ENCODE measurements around the gene DSG4.
A peak's percentile ranks its signal among the peaks of the same experiment; 100 is the strongest.

Gene DSG4

DNA sequence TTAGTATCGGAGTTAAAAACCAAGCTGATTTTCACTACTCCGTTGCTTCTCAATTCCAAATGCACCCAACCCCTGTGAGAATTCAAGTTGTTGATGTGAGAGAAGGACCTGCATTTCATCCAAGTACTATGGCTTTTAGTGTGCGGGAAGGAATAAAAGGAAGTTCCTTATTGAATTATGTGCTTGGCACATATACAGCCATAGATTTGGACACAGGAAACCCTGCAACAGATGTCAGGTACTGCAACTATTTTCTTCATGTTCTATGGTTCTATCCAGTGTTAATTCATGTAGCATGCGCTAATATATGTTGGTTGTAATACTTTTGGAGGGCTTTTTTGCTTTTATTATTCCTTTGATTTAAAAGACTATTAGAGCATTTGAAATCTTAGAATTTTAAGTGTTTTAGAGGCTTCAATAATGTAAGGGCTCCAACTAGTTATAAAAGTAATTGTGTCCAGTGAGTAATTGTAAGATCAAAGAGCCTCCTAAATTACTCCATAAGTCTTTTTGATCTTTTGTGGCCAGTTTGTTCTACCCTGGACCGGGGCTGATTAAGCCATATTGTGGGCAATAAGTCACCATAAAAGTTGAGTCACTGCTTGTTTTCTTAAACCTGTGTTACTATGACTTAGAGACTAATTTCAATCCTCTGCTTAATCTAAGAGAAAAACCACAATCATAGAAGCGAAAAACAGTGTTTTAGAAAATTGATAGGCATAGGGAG, 22.9 kb downstream of the DSG4 start:
- H3K18ac ChIP-seq (ENCODE audit: low read depth in 1 of 2, low read length in 2 of 2): no peak overlapping the region
- H3K9ac ChIP-seq (ENCODE audit: low read length): no peak overlapping the region
- H2BK12ac ChIP-seq (ENCODE audit: low read length in 2 of 2): no peak overlapping the region
- H4K8ac ChIP-seq (ENCODE audit: low read length): no peak overlapping the region
- no peak overlapping the region for H3K4ac ChIP-seq (ENCODE audit: low read depth in 1 of 2, low read length in 2 of 2)
- no peak overlapping the region for H2BK15ac ChIP-seq (ENCODE audit: low read depth, poor library complexity, severe bottlenecking)
- peak; percentile 41 for DNase-seq
- H3K23ac ChIP-seq (ENCODE audit: low read length in 2 of 2): no peak overlapping the region
- no peak overlapping the region for H2AK5ac ChIP-seq (ENCODE audit: low read length, severe bottlenecking)
- peaks cover 0 to 14% of the 10 kb centered on the region in 2 experiments for H3K27me3 ChIP-seq (ENCODE audit: control insufficient read depth in 1 of 2, insufficient read depth in 1 of 2, low read length in 2 of 2)
- no peaks in the 10 kb centered on the region for H3K9me3 ChIP-seq (ENCODE audit: control insufficient read depth, low read length)
- H3K36me3 ChIP-seq (ENCODE audit: control insufficient read depth in 1 of 2, insufficient read depth in 2 of 2, low read depth in 1 of 2, low read length in 2 of 2): no peaks in the 10 kb centered on the region
- H2AFZ ChIP-seq (ENCODE audit: low read depth, low read length): no peak overlapping the region
- no peak overlapping the region for H3K27ac ChIP-seq (ENCODE audit: low read length, poor library complexity, severe bottlenecking)
- H3K4me1 ChIP-seq (ENCODE audit: control insufficient read depth, insufficient read depth, low read depth, low read length): no peaks in the 10 kb centered on the region
- H3K4me3 ChIP-seq (ENCODE audit: insufficient read depth in 1 of 2, low read depth in 1 of 2, low read length in 2 of 2): no peak overlapping the region
- H4K91ac ChIP-seq (ENCODE audit: low read length): no peak overlapping the region
- H2BK5ac ChIP-seq (ENCODE audit: low read depth, low read length, poor library complexity, severe bottlenecking): no peak overlapping the region
- no peak overlapping the region for H2BK120ac ChIP-seq (ENCODE audit: low read depth, low read length)
- H3K14ac ChIP-seq (ENCODE audit: low read length in 2 of 2): no peak overlapping the region
- H3K79me1 ChIP-seq (replicated peaks; ENCODE audit: low read length, poor library complexity, severe bottlenecking): no peaks in the 10 kb centered on the region
- no peak overlapping the region for H3K4me2 ChIP-seq (ENCODE audit: low read length, poor library complexity, severe bottlenecking)
- WGBS: 37% methylated on average over 3 of the region's 6 CpGs

DNA sequence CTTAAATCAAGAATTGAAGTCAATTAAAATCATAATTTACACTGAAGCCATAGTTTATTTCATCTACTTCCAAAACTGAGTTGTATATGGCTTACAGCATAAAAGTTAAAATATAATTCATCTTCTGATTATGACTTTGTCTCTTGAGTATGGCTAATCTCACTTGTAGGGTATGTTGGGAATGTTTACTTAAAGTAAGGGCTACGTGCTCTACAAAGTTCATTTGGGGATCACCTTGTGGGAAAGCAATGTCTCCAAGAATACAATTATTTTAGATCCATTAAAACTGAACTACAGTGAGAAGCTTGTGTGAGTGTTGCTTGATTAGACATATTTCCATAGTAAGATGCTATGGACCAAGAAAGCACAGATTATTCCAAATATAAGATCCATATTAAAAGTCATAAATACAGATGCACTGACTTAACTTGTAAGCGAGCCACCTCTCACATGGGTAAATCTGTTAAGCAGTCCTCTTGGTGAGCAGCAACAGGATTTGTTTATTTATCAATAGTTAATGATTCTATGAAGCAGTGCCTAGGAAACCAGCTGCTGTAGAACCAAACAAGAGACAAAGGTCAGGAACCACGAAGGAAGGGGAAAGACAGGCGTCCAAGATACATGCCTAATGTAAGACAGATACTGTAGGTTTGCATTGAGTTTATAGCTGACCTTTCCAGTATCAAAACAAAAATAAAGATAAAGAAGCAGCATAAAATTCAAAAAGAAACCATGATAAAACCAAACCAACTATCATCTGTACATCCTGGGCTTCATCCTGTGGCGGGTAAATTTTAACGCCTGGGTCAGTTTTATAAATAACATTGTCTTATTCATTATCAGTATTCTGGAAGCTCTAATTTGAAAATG, 24.8 kb downstream of the DSG4 start:
- Histone ChIP-seq H3K4me2 (ENCODE audit: low read length, poor library complexity, severe bottlenecking) (no peak overlapping the region), H2BK120ac (ENCODE audit: low read depth, low read length) (no peak overlapping the region), H2BK5ac (ENCODE audit: low read depth, low read length, poor library complexity, severe bottlenecking) (no peak overlapping the region), H3K14ac (ENCODE audit: low read length in 2 of 2) (no peak overlapping the region), H3K9me3 (ENCODE audit: control insufficient read depth, low read length) (no peaks in the 10 kb centered on the region), H3K18ac (ENCODE audit: low read depth in 1 of 2, low read length in 2 of 2) (no peak overlapping the region), H3K4me1 (ENCODE audit: control insufficient read depth, insufficient read depth, low read depth, low read length) (no peaks in the 10 kb centered on the region), H3K9ac (ENCODE audit: low read length) (no peak overlapping the region), H2BK12ac (ENCODE audit: low read length in 2 of 2) (no peak overlapping the region), H3K23ac (ENCODE audit: low read length in 2 of 2) (no peak overlapping the region), H2AK5ac (ENCODE audit: low read length, severe bottlenecking) (no peak overlapping the region), H4K91ac (ENCODE audit: low read length) (no peak overlapping the region), H2BK15ac (ENCODE audit: low read depth, poor library complexity, severe bottlenecking) (no peak overlapping the region), H3K4ac (ENCODE audit: low read depth in 1 of 2, low read length in 2 of 2) (no peak overlapping the region), H3K27me3 (ENCODE audit: control insufficient read depth in 1 of 2, insufficient read depth in 1 of 2, low read length in 2 of 2) (peaks cover 0 to 14% of the 10 kb centered on the region in 2 experiments), H4K8ac (ENCODE audit: low read length) (no peak overlapping the region), H3K36me3 (ENCODE audit: control insufficient read depth in 1 of 2, insufficient read depth in 2 of 2, low read depth in 1 of 2, low read length in 2 of 2) (no peaks in the 10 kb centered on the region), H3K79me1 (replicated peaks; ENCODE audit: low read length, poor library complexity, severe bottlenecking) (no peaks in the 10 kb centered on the region), H2AFZ (ENCODE audit: low read depth, low read length) (no peak overlapping the region), H3K27ac (ENCODE audit: low read length, poor library complexity, severe bottlenecking) (no peak overlapping the region), H3K4me3 (ENCODE audit: insufficient read depth in 1 of 2, low read depth in 1 of 2, low read length in 2 of 2) (no peak overlapping the region)
- 21% methylated on average over 3 of the region's 6 CpGs for WGBS
- peak; percentile 50 for DNase-seq

DNA sequence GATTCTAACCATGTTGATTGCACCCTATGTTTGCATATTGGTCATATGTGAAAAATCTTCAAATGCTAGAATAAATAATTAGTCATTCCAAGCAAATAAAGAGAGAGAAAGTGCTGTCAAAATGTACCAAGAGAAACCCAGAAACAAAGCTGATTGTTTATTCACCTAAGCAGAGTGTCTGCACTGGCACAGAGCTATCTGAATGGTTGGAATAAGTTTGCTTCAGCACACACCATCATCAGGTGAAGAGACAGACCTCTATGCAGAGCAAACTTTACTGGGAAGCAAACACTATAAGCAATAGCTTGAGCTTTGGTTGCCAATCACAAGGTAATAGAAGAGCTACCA, 25.4 kb downstream of the DSG4 start:
- Histone ChIP-seq H4K8ac (ENCODE audit: low read length) (no peak overlapping the region), H3K4me2 (ENCODE audit: low read length, poor library complexity, severe bottlenecking) (no peak overlapping the region), H3K9me3 (ENCODE audit: control insufficient read depth, low read length) (no peaks in the 10 kb centered on the region), H3K23ac (ENCODE audit: low read length in 2 of 2) (no peak overlapping the region), H3K18ac (ENCODE audit: low read depth in 1 of 2, low read length in 2 of 2) (no peak overlapping the region), H3K27me3 (ENCODE audit: control insufficient read depth in 1 of 2, insufficient read depth in 1 of 2, low read length in 2 of 2) (peaks cover 0 to 14% of the 10 kb centered on the region in 2 experiments), H3K4me3 (ENCODE audit: insufficient read depth in 1 of 2, low read depth in 1 of 2, low read length in 2 of 2) (no peak overlapping the region), H4K91ac (ENCODE audit: low read length) (no peak overlapping the region), H3K9ac (ENCODE audit: low read length) (no peak overlapping the region), H3K14ac (ENCODE audit: low read length in 2 of 2) (no peak overlapping the region), H2BK120ac (ENCODE audit: low read depth, low read length) (no peak overlapping the region), H3K36me3 (ENCODE audit: control insufficient read depth in 1 of 2, insufficient read depth in 2 of 2, low read depth in 1 of 2, low read length in 2 of 2) (no peaks in the 10 kb centered on the region), H3K4me1 (ENCODE audit: control insufficient read depth, insufficient read depth, low read depth, low read length) (no peaks in the 10 kb centered on the region), H2BK5ac (ENCODE audit: low read depth, low read length, poor library complexity, severe bottlenecking) (no peak overlapping the region), H2AK5ac (ENCODE audit: low read length, severe bottlenecking) (no peak overlapping the region), H2AFZ (ENCODE audit: low read depth, low read length) (no peak overlapping the region), H3K4ac (ENCODE audit: low read depth in 1 of 2, low read length in 2 of 2) (no peak overlapping the region), H2BK15ac (ENCODE audit: low read depth, poor library complexity, severe bottlenecking) (no peak overlapping the region), H3K27ac (ENCODE audit: low read length, poor library complexity, severe bottlenecking) (no peak overlapping the region), H3K79me1 (replicated peaks; ENCODE audit: low read length, poor library complexity, severe bottlenecking) (no peaks in the 10 kb centered on the region), H2BK12ac (ENCODE audit: low read length in 2 of 2) (peak overlapping the region in 1 of 2 experiments; percentile 54)
- DNase-seq: no peak

DNA sequence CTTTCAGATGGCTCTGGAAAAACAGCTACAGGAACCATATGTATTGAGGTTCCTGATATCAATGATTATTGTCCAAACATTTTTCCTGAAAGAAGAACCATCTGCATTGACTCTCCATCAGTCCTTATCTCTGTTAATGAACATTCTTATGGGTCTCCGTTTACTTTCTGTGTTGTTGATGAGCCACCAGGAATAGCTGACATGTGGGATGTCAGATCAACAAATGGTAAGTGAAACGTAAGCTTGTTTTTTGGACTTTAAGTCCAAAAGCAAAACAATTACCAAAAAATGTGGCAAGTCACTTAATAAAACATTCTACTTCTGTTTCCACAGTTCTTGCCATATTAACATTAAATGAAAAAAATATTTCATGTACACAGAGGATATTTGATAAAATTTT, 26.8 kb downstream of the DSG4 start:
- no peak overlapping the region for H4K91ac ChIP-seq (ENCODE audit: low read length)
- H3K14ac ChIP-seq (ENCODE audit: low read length in 2 of 2): no peak overlapping the region
- H3K4ac ChIP-seq (ENCODE audit: low read depth in 1 of 2, low read length in 2 of 2): no peak overlapping the region
- H3K18ac ChIP-seq (ENCODE audit: low read depth in 1 of 2, low read length in 2 of 2): no peak overlapping the region
- no peak overlapping the region for H2BK15ac ChIP-seq (ENCODE audit: low read depth, poor library complexity, severe bottlenecking)
- H2BK5ac ChIP-seq (ENCODE audit: low read depth, low read length, poor library complexity, severe bottlenecking): no peak overlapping the region
- H2BK120ac ChIP-seq (ENCODE audit: low read depth, low read length): no peak overlapping the region
- no peak overlapping the region for H2BK12ac ChIP-seq (ENCODE audit: low read length in 2 of 2)
- WGBS: 20% methylated on average over 1 of the region's 2 CpGs
- peaks cover 0 to 14% of the 10 kb centered on the region in 2 experiments for H3K27me3 ChIP-seq (ENCODE audit: control insufficient read depth in 1 of 2, insufficient read depth in 1 of 2, low read length in 2 of 2)
- DNase-seq: no peak
- no peak overlapping the region for H2AK5ac ChIP-seq (ENCODE audit: low read length, severe bottlenecking)
- no peak overlapping the region for H3K4me2 ChIP-seq (ENCODE audit: low read length, poor library complexity, severe bottlenecking)
- no peak overlapping the region for H3K23ac ChIP-seq (ENCODE audit: low read length in 2 of 2)
- H3K4me1 ChIP-seq (ENCODE audit: control insufficient read depth, insufficient read depth, low read depth, low read length): no peaks in the 10 kb centered on the region
- no peak overlapping the region for H3K4me3 ChIP-seq (ENCODE audit: insufficient read depth in 1 of 2, low read depth in 1 of 2, low read length in 2 of 2)
- H3K79me1 ChIP-seq (replicated peaks; ENCODE audit: low read length, poor library complexity, severe bottlenecking): no peaks in the 10 kb centered on the region
- H3K27ac ChIP-seq (ENCODE audit: low read length, poor library complexity, severe bottlenecking): no peak overlapping the region
- no peaks in the 10 kb centered on the region for H3K36me3 ChIP-seq (ENCODE audit: control insufficient read depth in 1 of 2, insufficient read depth in 2 of 2, low read depth in 1 of 2, low read length in 2 of 2)
- no peak overlapping the region for H2AFZ ChIP-seq (ENCODE audit: low read depth, low read length)
- H3K9me3 ChIP-seq (ENCODE audit: control insufficient read depth, low read length): no peaks in the 10 kb centered on the region
- H4K8ac ChIP-seq (ENCODE audit: low read length): no peak overlapping the region
- no peak overlapping the region for H3K9ac ChIP-seq (ENCODE audit: low read length)
